Astrocyte (in vitro differentiated cells and primary cell): ENCODE measurements around the gene DPH5.

Experiments used
- CTCF ChIP-seq: IDR thresholded peaks from 2 replicates; pipeline ENCODE4 v1.5.1; 2011; ENCODE audit warnings: low read depth, mild to moderate bottlenecking, inconsistent platforms, low read length, moderate library complexity; ENCODE audit not compliant: insufficient read depth
- EZH2 ChIP-seq: IDR thresholded peaks from 2 replicates; pipeline ENCODE4 v1.6.1; 2012; ENCODE audit warnings: mild to moderate bottlenecking, low read length, inconsistent platforms; ENCODE audit not compliant: insufficient read depth

DNA sequence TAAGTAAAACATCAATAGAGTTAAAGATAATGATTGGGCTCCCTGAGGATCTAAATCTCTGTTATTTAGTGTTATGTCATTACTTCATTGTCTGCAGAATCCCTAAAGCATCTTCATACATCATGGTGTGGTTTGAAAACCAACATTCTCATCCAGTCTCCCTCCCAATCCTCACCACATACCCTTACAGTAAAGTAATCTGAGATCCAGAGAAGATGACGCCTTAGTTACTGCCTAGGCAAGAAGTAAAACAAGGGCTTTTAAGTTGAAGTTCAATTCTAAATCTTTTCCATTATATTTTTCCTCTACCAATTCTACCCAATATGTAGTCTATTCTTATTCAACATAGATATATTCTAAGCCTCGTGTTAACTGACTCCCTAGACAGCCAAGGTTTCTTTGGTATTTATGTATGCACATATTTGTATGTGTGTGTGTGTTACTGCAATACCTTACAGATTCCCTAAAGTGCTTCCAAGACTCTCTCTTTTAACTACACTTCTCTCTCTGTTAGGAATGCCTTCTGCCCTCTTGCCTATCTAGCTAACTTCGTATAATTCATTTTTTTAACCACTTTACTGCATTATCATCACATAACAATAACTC is 17.3 kb downstream of the DPH5 start:
- TF ChIP-seq CTCF (no peak), EZH2 (no peak)
